Measurements from ENCODE around the gene CCDC40. TPM values are rescaled to one million over a fixed set of nuclear protein-coding genes. Genes with fewer than 3 reads are reported as not detected.
A peak's percentile ranks its signal among the peaks of the same experiment; 100 is the strongest.

The CCDC40 gene
- total and polyA plus RNA-seq, 2 of the 13 experiments (the other 11 are each of a cell fraction or from before 2014, with no cell fraction given): 4.1 to 5.5 TPM

GRCh38 chr17:79990704-79991103 is 45.7 kb upstream of the CCDC40 start (continued):
- TF ChIP-seq ZNF709 (CRISPR knock-in tag; IDR thresholded peaks at IDR 0.05) (peak; percentile 3; the same call in 1 of the 2 replicates), ZBTB38 (CRISPR knock-in tag; IDR thresholded peaks at IDR 0.05) (peak; percentile 33; the same call in 1 of the 2 replicates), ZNF280D (CRISPR knock-in tag; IDR thresholded peaks at IDR 0.05) (peak; percentile 77; the same call in 1 of the 2 replicates), ZSCAN29 (CRISPR knock-in tag; conservative IDR thresholded peaks at IDR 0.05) (0 out of 2 replicates have a peak, but pooled peaks have one; percentile 7)

GRCh38 chr17:79991140-79991923 is 45.1 kb upstream of the CCDC40 start:
- Histone ChIP-seq H3K9me3 (ENCODE audit: low read length) (no peaks in the 10 kb centered on the region), H3K27me3 (ENCODE audit: control insufficient read depth in 1 of 2, insufficient read depth in 2 of 2, low read length in 2 of 2) (no peaks in the 10 kb centered on the region), H3K36me3 (replicated peaks in 1 of 2; ENCODE audit: control insufficient read depth in 1 of 2, insufficient read depth in 2 of 2, low read length in 2 of 2) (no peaks in the 10 kb centered on the region), H3K9ac (ENCODE audit: insufficient read depth, low read depth, low read length) (peak overlapping the region; percentile 88), H3K4me3 (replicated peaks in 1 of 3; ENCODE audit: insufficient read depth in 1 of 3, low read depth in 2 of 3, low read length in 3 of 3) (peak overlapping the region; percentile 51 to 77 (median 62); a peak in 4 of 6 replicates), H3K4me2 (ENCODE audit: low read depth, low read length) (peak overlapping the region; percentile 99), H3K27ac (ENCODE audit: extremely low read length, insufficient read depth, low read length) (peak overlapping the region; percentile 98), H4K20me1 (ENCODE audit: insufficient read depth, low read length) (no peaks in the 10 kb centered on the region), H3K79me2 (ENCODE audit: insufficient read depth, low read length) (peaks cover 10% of the 10 kb centered on the region), H2AFZ (ENCODE audit: low read length) (no peak overlapping the region), H3K4me1 (ENCODE audit: insufficient read depth, low read length) (peaks cover 90% of the 10 kb centered on the region)
- in situ Hi-C loops (cut with HindIII; ENCODE audit: extremely low pct_ligation_motif_present, low pct_unique_long_range_greater_than_20kb) (loop anchor here (5.0 kb wide), 3 partner anchors 64 to 179 kb away; partner anchors contain the start of gene CBX4), intact Hi-C loops (cut with micrococcal nuclease; ENCODE audit: unreplicated experiment) (no loop called here)
- peak; percentile 85 for DNase-seq (ENCODE audit: low spot score)
- ATAC-seq: peak; percentile 58
- no peak for FAIRE-seq
- BruUV-seq (replicated peaks): no TSS peak
- ChIA-PET CTCF (ENCODE audit: low intra/inter-chr PET ratio, low total read pairs) (interaction anchor here (0.6 to 1.8 kb wide), 6 partner anchors 17 to 246 kb away, joined by 3 to 6 read pairs (median 4); no protein-coding TSS in a partner anchor), POLR2A (interaction anchor here (0.6 to 10.9 kb wide), 25 partner anchors 14 to 252 kb away, joined by 3 to 333 read pairs (median 6); partner anchors contain the start of genes CBX2, CBX4, CBX8 and GAA)
- 39% methylated on average over 21 of the region's 30 CpGs for WGBS (ENCODE audit: low lambda C conversion rate)
- no peak for TF ChIP-seq TEF (CRISPR knock-in tag; IDR thresholded peaks at IDR 0.05)
- no peak for TF ChIP-seq RERE (CRISPR knock-in tag; IDR thresholded peaks at IDR 0.05; ENCODE audit: low read depth)
